ENCODE measurements around the gene USP46.

USP46 gene

GRCh38 chr4:52568351-52568750 is 90.8 kb downstream of the USP46 start:
- Histone ChIP-seq H3K9me3 (replicated peaks; ENCODE audit: low read length) (no peaks in the 10 kb centered on the region), H3K4me1 (ENCODE audit: control insufficient read depth, insufficient read depth, low read length) (peaks cover 11% of the 10 kb centered on the region), H3K4me2 (ENCODE audit: low read length) (no peak overlapping the region), H3K9ac (ENCODE audit: low read depth, low read length) (no peak overlapping the region), H3K36me3 (ENCODE audit: insufficient read depth, low read length) (no peaks in the 10 kb centered on the region), H3K27me3 (ENCODE audit: control insufficient read depth, insufficient read depth, low read length) (no peaks in the 10 kb centered on the region), H3K4me3 (ENCODE audit: low read length) (no peak overlapping the region)

- H3K27me3 ChIP-seq (ENCODE audit: control insufficient read depth, insufficient read depth, low read length) = no peaks in the 10 kb centered on the region
- no peaks in the 10 kb centered on the region for H3K36me3 ChIP-seq (ENCODE audit: insufficient read depth, low read length)
- no peak overlapping the region for H3K4me2 ChIP-seq (ENCODE audit: low read length)
- H3K9ac ChIP-seq (ENCODE audit: low read depth, low read length) = no peak overlapping the region
- H3K4me3 ChIP-seq (ENCODE audit: low read length) = no peak overlapping the region
- no peaks in the 10 kb centered on the region for H3K9me3 ChIP-seq (replicated peaks; ENCODE audit: low read length)
- peaks cover 5% of the 10 kb centered on the region for H3K4me1 ChIP-seq (ENCODE audit: control insufficient read depth, insufficient read depth, low read length)
These were observed 92.7 kb downstream of the USP46 start for GRCh38 chr4:52566136-52567031.

- Histone ChIP-seq H3K4me2 (ENCODE audit: low read length) (no peak overlapping the region), H3K9me3 (replicated peaks; ENCODE audit: low read length) (no peaks in the 10 kb centered on the region), H3K27me3 (ENCODE audit: control insufficient read depth, insufficient read depth, low read length) (peaks cover 5% of the 10 kb centered on the region)
These were observed 98.2 kb downstream of the USP46 start for GRCh38 chr4:52560844-52561280.

GRCh38 chr4:52555356-52555716 is 103.8 kb downstream of the USP46 start:
- H3K9ac ChIP-seq (ENCODE audit: low read depth, low read length) = no peak overlapping the region
- peaks cover 13% of the 10 kb centered on the region for H3K27me3 ChIP-seq (ENCODE audit: control insufficient read depth, insufficient read depth, low read length)
- no peak overlapping the region for H3K4me3 ChIP-seq (ENCODE audit: low read length)
- H3K4me1 ChIP-seq (ENCODE audit: control insufficient read depth, insufficient read depth, low read length) = no peaks in the 10 kb centered on the region
- H3K36me3 ChIP-seq (ENCODE audit: insufficient read depth, low read length) = no peaks in the 10 kb centered on the region
- H3K4me2 ChIP-seq (ENCODE audit: low read length) = no peak overlapping the region
- H3K9me3 ChIP-seq (replicated peaks; ENCODE audit: low read length) = no peaks in the 10 kb centered on the region

More at GRCh38 chr4:52560844-52561280, 98.2 kb downstream of the USP46 start:
- H3K4me3 ChIP-seq (ENCODE audit: low read length) = no peak overlapping the region
- no peaks in the 10 kb centered on the region for H3K4me1 ChIP-seq (ENCODE audit: control insufficient read depth, insufficient read depth, low read length)
- H3K9ac ChIP-seq (ENCODE audit: low read depth, low read length) = no peak overlapping the region
- no peaks in the 10 kb centered on the region for H3K36me3 ChIP-seq (ENCODE audit: insufficient read depth, low read length)

GRCh38 chr4:52554612-52555355 is 104.3 kb downstream of the USP46 start:
- no peaks in the 10 kb centered on the region for H3K4me1 ChIP-seq (ENCODE audit: control insufficient read depth, insufficient read depth, low read length)
- H3K36me3 ChIP-seq (ENCODE audit: insufficient read depth, low read length) = no peaks in the 10 kb centered on the region
- no peak overlapping the region for H3K4me2 ChIP-seq (ENCODE audit: low read length)
- no peak overlapping the region for H3K4me3 ChIP-seq (ENCODE audit: low read length)
- no peak overlapping the region for H3K9ac ChIP-seq (ENCODE audit: low read depth, low read length)
- H3K9me3 ChIP-seq (replicated peaks; ENCODE audit: low read length) = no peaks in the 10 kb centered on the region
- H3K27me3 ChIP-seq (ENCODE audit: control insufficient read depth, insufficient read depth, low read length) = peaks cover 13% of the 10 kb centered on the region

- no peak overlapping the region for H3K4me2 ChIP-seq (ENCODE audit: low read length)
- H3K27me3 ChIP-seq (ENCODE audit: control insufficient read depth, insufficient read depth, low read length) = peaks cover 13% of the 10 kb centered on the region
- H3K36me3 ChIP-seq (ENCODE audit: insufficient read depth, low read length) = no peaks in the 10 kb centered on the region
- no peaks in the 10 kb centered on the region for H3K9me3 ChIP-seq (replicated peaks; ENCODE audit: low read length)
- H3K9ac ChIP-seq (ENCODE audit: low read depth, low read length) = no peak overlapping the region
- H3K4me1 ChIP-seq (ENCODE audit: control insufficient read depth, insufficient read depth, low read length) = no peaks in the 10 kb centered on the region
- no peak overlapping the region for H3K4me3 ChIP-seq (ENCODE audit: low read length)
These were observed 106.3 kb downstream of the USP46 start for GRCh38 chr4:52552778-52553177.

- no peaks in the 10 kb centered on the region for H3K9me3 ChIP-seq (replicated peaks; ENCODE audit: low read length)
- peaks cover 8% of the 10 kb centered on the region for H3K27me3 ChIP-seq (ENCODE audit: control insufficient read depth, insufficient read depth, low read length)
- no peaks in the 10 kb centered on the region for H3K4me1 ChIP-seq (ENCODE audit: control insufficient read depth, insufficient read depth, low read length)
- H3K9ac ChIP-seq (ENCODE audit: low read depth, low read length) = no peak overlapping the region
- no peak overlapping the region for H3K4me2 ChIP-seq (ENCODE audit: low read length)
- H3K36me3 ChIP-seq (ENCODE audit: insufficient read depth, low read length) = no peaks in the 10 kb centered on the region
- H3K4me3 ChIP-seq (ENCODE audit: low read length) = no peak overlapping the region
These were observed 107.6 kb downstream of the USP46 start for GRCh38 chr4:52551487-52551886.

GRCh38 chr4:52550186-52550585 is 108.9 kb downstream of the USP46 start:
- Histone ChIP-seq H3K4me3 (ENCODE audit: low read length) (no peak overlapping the region), H3K9me3 (replicated peaks; ENCODE audit: low read length) (no peaks in the 10 kb centered on the region), H3K4me2 (ENCODE audit: low read length) (no peak overlapping the region)

GRCh38 chr4:52548818-52549570 is 110.1 kb downstream of the USP46 start:
- Histone ChIP-seq H3K4me3 (ENCODE audit: low read length) (no peak overlapping the region), H3K4me2 (ENCODE audit: low read length) (no peak overlapping the region), H3K9me3 (replicated peaks; ENCODE audit: low read length) (no peaks in the 10 kb centered on the region)

More at GRCh38 chr4:52550186-52550585, 108.9 kb downstream of the USP46 start:
- no peak overlapping the region for H3K9ac ChIP-seq (ENCODE audit: low read depth, low read length)
- H3K36me3 ChIP-seq (ENCODE audit: insufficient read depth, low read length) = no peaks in the 10 kb centered on the region
- no peaks in the 10 kb centered on the region for H3K4me1 ChIP-seq (ENCODE audit: control insufficient read depth, insufficient read depth, low read length)
- H3K27me3 ChIP-seq (ENCODE audit: control insufficient read depth, insufficient read depth, low read length) = peaks cover 8% of the 10 kb centered on the region

GRCh38 chr4:52546449-52546848 is 112.7 kb downstream of the USP46 start:
- H3K27me3 ChIP-seq (ENCODE audit: control insufficient read depth, insufficient read depth, low read length) = no peaks in the 10 kb centered on the region
- H3K9ac ChIP-seq (ENCODE audit: low read depth, low read length) = no peak overlapping the region
- H3K36me3 ChIP-seq (ENCODE audit: insufficient read depth, low read length) = no peaks in the 10 kb centered on the region
- no peak overlapping the region for H3K4me2 ChIP-seq (ENCODE audit: low read length)
- H3K4me1 ChIP-seq (ENCODE audit: control insufficient read depth, insufficient read depth, low read length) = no peaks in the 10 kb centered on the region
- H3K9me3 ChIP-seq (replicated peaks; ENCODE audit: low read length) = no peaks in the 10 kb centered on the region
- no peak overlapping the region for H3K4me3 ChIP-seq (ENCODE audit: low read length)

More at GRCh38 chr4:52548818-52549570, 110.1 kb downstream of the USP46 start:
- H3K9ac ChIP-seq (ENCODE audit: low read depth, low read length) = no peak overlapping the region
- peaks cover 4% of the 10 kb centered on the region for H3K27me3 ChIP-seq (ENCODE audit: control insufficient read depth, insufficient read depth, low read length)
- H3K36me3 ChIP-seq (ENCODE audit: insufficient read depth, low read length) = no peaks in the 10 kb centered on the region
- no peaks in the 10 kb centered on the region for H3K4me1 ChIP-seq (ENCODE audit: control insufficient read depth, insufficient read depth, low read length)

Measured in skeletal muscle satellite cell (primary cell).